Kidney (tissue), 14 donors: Measurements from ENCODE around the gene TMEM150B. TPM values are rescaled to one million over a fixed set of nuclear protein-coding genes. Genes with fewer than 3 reads are reported as not detected.

Source experiments
- DNase-seq, 5 donors: peaks; one replicate each; pipeline ENCODE4 v3.0.0-alpha.2; 2013 to 2020
- FAIRE-seq: peaks from 2 replicates; lab custom pipeline; 2012; peaks lifted over from hg19 to GRCh38; lab: Jason Lieb, UNC
- H3K27ac ChIP-seq, 2 donors: one replicate each; pipeline ENCODE4 v1.7.0; 2013; ENCODE audit warnings: low read depth in 2 of 2, low read length in 2 of 2, inconsistent platforms in 1 of 2
- H3K27me3 ChIP-seq: one replicate; pipeline ENCODE4 v1.7.1; 2013; ENCODE audit warnings: low read length, inconsistent platforms; ENCODE audit not compliant: control insufficient read depth, insufficient read depth
- H3K36me3 ChIP-seq, 3 donors: one replicate each; pipeline versions ENCODE4 v1.7.0 to v1.7.1; 2013; ENCODE audit warnings: low read length in 3 of 3, control low read depth in 1 of 3, inconsistent platforms in 1 of 3; ENCODE audit not compliant: insufficient read depth in 3 of 3, control insufficient read depth in 2 of 3
- H3K4me1 ChIP-seq, 3 donors: one replicate each; pipeline versions ENCODE4 v1.7.0 to v1.7.1; 2013; ENCODE audit warnings: low read length in 3 of 3, inconsistent platforms in 1 of 3, low read depth in 1 of 3; ENCODE audit not compliant: control insufficient read depth in 2 of 3, insufficient read depth in 2 of 3
- H3K4me3 ChIP-seq, 3 donors: one replicate each; pipeline versions ENCODE4 v1.7.0 to v1.8.1; 2013; ENCODE audit warnings: low read length in 3 of 3, control low read depth in 1 of 3, inconsistent platforms in 1 of 3
- H3K9ac ChIP-seq, 3 donors: one replicate each; pipeline versions ENCODE4 v1.7.0 to v1.7.1; 2013; ENCODE audit warnings: low read length in 3 of 3, control low read depth in 1 of 3, inconsistent platforms in 1 of 3
- H3K9me3 ChIP-seq, 3 donors: one replicate each; pipeline versions ENCODE4 v1.7.0 to v1.7.1; 2013; ENCODE audit warnings: low read length in 3 of 3, control low read depth in 1 of 3, inconsistent platforms in 1 of 3; ENCODE audit not compliant: control insufficient read depth in 2 of 3, insufficient read depth in 1 of 3
- intact Hi-C: fragments of 100-400 bp; cut with DNase I; formaldehyde crosslinking; loops from one replicate; pipeline ENCODE4 v1.11.1; 2022
- polyA plus RNA-seq: library from polyadenylated mRNA; stranded (reverse); fragments of 350-450 nt; fragmentation: Illumina TruSeq; extraction: RNeasy Lipid Tissue Mini Kit (QIAGEN cat#74804); gene quantifications from one replicate; pipeline ENCODE4 v1.2.3, GENCODE V29; 2014; ENCODE audit warnings: low read depth, low replicate concordance; ENCODE audit not compliant: insufficient read depth
- total RNA-seq: library from RNA; stranded (reverse); fragmentation: NEBNext Ultra II Directional; extraction: Animal tissue kit (Norgen Biotek cat#: 25700); gene quantifications from one replicate; pipeline ENCODE4 v1.2.1, GENCODE V29; 2021
- TF ChIP-seq, protein P1 (sequence below): IDR thresholded peaks from 3 replicates; pipeline ENCODE4 v1.5.1; 2012; ENCODE audit warnings: mild to moderate bottlenecking, moderate library complexity, borderline replicate concordance; ENCODE audit not compliant: insufficient read depth; ENCODE audit errors: extremely low read depth
- donor health status: control.
- donor health status: control.
- donor health status: control.
- donor health status: control.
- donor health status: control.
- donor health status: DM: yes; HTN: yes; CAD: no.
- donor health status: Normal renal cell carcinoma (clear cell type).

Gene TMEM150B
- total and polyA plus RNA-seq, 2 donors from 2014 or later, result 3.6 to 5.4 TPM

DNA sequence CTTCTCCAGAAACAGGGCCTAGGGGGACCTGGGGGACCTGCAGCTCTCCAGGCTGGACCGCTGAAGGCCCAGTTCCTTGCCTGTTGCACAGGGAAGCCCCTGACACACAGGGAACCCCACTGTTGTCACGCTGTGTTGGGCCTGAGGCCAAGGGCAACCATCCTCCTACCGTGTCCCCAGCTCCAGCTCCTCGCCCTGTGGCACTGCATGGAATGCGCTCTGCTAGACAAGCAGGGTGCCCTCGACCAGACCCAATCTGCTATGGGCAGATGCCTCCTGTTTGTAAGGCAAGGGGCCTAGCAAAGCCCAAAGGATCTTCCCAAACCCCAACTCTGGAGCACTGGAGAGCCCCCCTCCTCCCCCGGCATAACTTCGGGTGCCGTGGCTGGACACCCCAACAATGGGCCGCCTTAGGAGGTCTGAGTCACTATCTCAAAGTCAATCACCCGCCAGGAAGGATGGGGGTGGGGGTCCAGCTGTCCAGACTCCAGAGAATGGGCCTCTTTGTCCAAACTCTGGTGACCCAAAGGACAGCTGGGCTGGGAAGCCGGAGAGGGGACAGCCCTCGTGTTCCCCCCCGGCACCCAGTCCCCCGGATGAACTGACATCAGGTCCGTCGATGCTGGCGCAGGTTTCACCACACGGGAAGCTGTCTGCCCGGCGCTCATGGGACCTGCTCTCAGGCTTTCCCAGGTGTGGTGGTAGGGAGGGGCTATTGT, 37.6 kb downstream of the TMEM150B start:
- TF ChIP-seq, protein P1, sequence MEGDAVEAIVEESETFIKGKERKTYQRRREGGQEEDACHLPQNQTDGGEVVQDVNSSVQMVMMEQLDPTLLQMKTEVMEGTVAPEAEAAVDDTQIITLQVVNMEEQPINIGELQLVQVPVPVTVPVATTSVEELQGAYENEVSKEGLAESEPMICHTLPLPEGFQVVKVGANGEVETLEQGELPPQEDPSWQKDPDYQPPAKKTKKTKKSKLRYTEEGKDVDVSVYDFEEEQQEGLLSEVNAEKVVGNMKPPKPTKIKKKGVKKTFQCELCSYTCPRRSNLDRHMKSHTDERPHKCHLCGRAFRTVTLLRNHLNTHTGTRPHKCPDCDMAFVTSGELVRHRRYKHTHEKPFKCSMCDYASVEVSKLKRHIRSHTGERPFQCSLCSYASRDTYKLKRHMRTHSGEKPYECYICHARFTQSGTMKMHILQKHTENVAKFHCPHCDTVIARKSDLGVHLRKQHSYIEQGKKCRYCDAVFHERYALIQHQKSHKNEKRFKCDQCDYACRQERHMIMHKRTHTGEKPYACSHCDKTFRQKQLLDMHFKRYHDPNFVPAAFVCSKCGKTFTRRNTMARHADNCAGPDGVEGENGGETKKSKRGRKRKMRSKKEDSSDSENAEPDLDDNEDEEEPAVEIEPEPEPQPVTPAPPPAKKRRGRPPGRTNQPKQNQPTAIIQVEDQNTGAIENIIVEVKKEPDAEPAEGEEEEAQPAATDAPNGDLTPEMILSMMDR, result no peak
- Histone ChIP-seq H3K9ac (no peak overlapping the region), H3K4me1 (no peaks in the 10 kb centered on the region), H3K27ac (no peak overlapping the region), H3K4me3 (no peak overlapping the region), H3K27me3 (no peaks in the 10 kb centered on the region), H3K9me3 (no peaks in the 10 kb centered on the region), H3K36me3 (no peaks in the 10 kb centered on the region)
- intact Hi-C loops, result no loop called here
- FAIRE-seq (no peak), DNase-seq (peak in 1 of 5 donors; percentile 61)

DNA sequence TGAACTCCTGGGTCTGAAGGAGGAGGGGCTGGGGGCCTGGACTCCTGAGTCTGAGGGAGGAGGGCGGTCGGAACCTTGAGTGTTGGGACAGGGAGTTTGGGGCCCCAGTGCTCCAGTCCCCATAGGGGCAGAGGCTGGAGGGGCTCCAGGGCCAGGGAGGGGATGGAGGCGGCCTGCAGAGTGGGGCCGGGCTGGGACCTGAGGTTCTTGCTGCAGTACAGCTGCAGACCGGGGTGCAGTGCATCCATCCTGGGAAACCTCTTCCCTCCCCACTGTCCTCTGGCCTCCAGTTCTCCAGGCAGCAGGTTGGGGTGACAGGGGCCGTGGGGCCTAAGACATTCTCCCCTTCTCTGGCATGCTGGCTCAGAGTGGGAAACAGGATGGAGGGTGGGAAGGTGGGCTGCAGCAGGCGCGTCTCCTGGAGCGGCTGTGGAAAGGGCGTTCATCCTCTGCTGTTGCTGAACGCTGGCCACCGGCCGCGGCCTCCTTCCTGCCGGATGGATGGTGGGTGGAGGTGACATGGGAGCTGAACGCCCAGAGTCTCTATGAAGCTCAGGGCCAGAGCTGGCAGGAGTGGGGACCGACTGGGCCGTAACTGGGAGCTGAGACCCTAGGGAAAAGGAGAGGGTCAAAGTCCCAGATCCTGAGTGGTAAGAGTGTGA, 39.8 kb downstream of the TMEM150B start:
- peak in 2 of 5 donors; percentile 20 to 70 for DNase-seq
- Histone ChIP-seq H3K27me3 (no peaks in the 10 kb centered on the region), H3K4me1 (no peaks in the 10 kb centered on the region), H3K27ac (no peak overlapping the region), H3K36me3 (no peaks in the 10 kb centered on the region), H3K9ac (no peak overlapping the region), H3K4me3 (no peak overlapping the region), H3K9me3 (no peaks in the 10 kb centered on the region)
- TF ChIP-seq, protein P1, result no peak
- FAIRE-seq, result no peak
- intact Hi-C loops, result no loop called here

DNA sequence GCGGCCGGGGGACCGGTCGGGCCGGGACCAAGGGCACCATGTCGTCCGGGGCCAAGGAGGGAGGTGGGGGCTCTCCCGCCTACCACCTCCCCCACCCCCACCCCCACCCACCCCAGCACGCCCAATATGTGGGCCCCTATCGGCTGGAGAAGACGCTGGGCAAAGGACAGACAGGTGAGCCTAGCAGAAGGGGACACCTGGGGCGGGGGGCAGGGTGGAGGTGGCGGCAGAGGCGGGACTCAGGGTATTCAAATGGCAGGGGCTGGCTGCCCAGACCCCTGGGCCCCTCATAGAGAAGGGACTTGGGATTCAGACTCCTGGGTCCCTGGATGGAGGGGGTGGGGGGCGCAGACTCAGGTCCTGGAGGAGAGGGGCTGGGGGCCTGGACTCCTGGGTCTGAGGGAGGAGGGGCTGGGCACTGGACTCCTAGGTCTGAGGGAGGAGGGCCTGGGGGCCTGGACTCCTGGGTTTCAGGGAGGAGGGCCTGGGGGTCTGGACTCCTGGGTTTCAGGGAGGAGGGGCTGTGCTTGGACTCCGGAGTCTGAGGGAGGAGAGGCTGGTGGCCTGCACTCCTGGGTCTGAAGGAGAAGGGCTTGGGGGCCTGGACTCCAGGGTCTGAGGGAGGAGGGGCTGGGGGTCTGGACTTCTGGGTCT, 40.6 kb downstream of the TMEM150B start:
- DNase-seq (peak in 4 of 5 donors; percentile 33 to 83 (median 60)), FAIRE-seq (no peak)
- H3K9ac ChIP-seq, result no peak overlapping the region
- intact Hi-C loops, result no loop called here
- no peaks in the 10 kb centered on the region for H3K9me3 ChIP-seq
- no peak overlapping the region for H3K4me3 ChIP-seq
- no peak overlapping the region for H3K27ac ChIP-seq
- no peaks in the 10 kb centered on the region for H3K36me3 ChIP-seq
- TF ChIP-seq, protein P1, result no peak
- H3K4me1 ChIP-seq, result peaks cover 0 to 1% (median 0%) of the 10 kb centered on the region in 3 donors
- no peaks in the 10 kb centered on the region for H3K27me3 ChIP-seq
